ENCODE data around the gene SCAND1. TPM values are rescaled to one million over a fixed set of nuclear protein-coding genes. Genes with fewer than 3 reads are reported as not detected.

The SCAND1 gene
- total RNA-seq, 4 donors from 2014 or later = 70.0 to 122 (median 89.9) TPM

DNA sequence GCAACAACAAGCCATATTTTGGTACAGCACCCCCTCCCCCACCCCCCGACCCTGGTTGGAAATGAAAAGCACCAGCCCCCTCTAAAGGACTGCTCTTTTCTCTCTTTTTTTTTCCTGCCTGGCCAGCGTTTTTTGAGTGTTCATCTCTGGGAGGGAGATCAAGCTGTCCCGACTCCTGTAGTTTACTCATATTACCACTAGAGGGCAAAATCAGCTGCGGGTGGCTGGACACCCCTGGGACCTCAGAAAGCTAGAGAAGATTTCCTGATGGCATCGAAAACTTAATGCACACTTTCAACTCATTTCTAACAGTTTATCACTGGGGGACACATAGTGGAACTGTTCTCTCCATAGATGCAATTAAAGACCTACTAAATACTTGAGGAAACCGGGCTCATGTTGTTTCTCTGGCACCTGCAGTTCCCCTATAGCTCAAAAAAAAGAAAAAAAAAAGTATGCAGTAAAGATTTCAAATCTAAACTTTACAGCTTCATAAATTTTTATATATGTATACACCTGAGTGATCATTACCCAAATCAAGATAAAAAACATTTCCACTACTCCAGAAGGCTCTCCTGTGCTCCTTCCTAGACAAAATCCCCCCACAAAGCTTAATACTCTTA lies 38.5 kb upstream of the SCAND1 start:
- intact Hi-C loops (cut with DNase I; ENCODE audit: low total_unique reads) = no loop called here
- no peak overlapping the region for H3K4me3 ChIP-seq (ENCODE audit: low read depth, poor library complexity, severe bottlenecking)
- DNase-seq (ENCODE audit: low spot score in 2 of 2) = peak; percentile 32 to 87
- 1 to 2% methylated on average over 6 of the region's 6 CpGs for WGBS, 2 donors
- no peak for TF ChIP-seq POLR2A (IDR thresholded peaks at IDR 0.05)
- TF ChIP-seq, protein P1, sequence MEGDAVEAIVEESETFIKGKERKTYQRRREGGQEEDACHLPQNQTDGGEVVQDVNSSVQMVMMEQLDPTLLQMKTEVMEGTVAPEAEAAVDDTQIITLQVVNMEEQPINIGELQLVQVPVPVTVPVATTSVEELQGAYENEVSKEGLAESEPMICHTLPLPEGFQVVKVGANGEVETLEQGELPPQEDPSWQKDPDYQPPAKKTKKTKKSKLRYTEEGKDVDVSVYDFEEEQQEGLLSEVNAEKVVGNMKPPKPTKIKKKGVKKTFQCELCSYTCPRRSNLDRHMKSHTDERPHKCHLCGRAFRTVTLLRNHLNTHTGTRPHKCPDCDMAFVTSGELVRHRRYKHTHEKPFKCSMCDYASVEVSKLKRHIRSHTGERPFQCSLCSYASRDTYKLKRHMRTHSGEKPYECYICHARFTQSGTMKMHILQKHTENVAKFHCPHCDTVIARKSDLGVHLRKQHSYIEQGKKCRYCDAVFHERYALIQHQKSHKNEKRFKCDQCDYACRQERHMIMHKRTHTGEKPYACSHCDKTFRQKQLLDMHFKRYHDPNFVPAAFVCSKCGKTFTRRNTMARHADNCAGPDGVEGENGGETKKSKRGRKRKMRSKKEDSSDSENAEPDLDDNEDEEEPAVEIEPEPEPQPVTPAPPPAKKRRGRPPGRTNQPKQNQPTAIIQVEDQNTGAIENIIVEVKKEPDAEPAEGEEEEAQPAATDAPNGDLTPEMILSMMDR (IDR thresholded peaks at IDR 0.05) = no peak

DNA sequence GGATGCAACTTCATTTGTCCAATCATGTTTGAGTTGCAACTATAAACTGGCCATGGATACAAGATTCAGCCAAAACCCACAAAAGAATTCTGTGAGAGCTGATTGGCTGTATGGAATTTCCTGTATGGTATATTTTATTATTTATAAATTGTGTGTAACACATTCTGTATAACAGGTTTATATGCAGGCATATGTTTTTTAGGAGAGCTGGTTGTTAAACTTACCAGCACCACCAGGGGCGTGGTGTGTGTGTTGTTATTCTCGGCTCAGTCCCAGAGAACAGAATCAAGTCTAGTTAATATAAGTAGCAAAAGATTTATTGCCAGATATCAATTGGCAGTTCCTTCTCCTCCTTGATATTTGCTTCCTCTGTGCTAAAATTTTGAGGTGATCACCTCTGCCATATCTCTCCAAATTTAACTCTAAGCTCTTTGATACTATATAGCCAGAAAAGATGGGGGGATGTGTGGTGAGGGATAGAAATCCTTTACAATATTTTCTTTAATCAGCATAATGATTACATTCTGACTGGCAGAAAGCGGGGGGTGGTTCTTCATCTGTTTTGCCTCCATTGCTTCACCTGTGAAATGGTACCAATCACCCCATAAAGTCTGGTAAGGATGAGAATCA lies 37.0 kb upstream of the SCAND1 start:
- TF ChIP-seq, protein P1 (IDR thresholded peaks at IDR 0.05) = no peak
- no peak for TF ChIP-seq POLR2A (IDR thresholded peaks at IDR 0.05)
- 25 to 33% methylated on average over 3 of the region's 3 CpGs for WGBS, 2 donors
- H3K4me3 ChIP-seq (ENCODE audit: low read depth, poor library complexity, severe bottlenecking) = no peak overlapping the region
- peak in 1 of 2 donors; percentile 23 for DNase-seq (ENCODE audit: low spot score in 2 of 2)
- intact Hi-C loops (cut with DNase I; ENCODE audit: low total_unique reads) = no loop called here

DNA sequence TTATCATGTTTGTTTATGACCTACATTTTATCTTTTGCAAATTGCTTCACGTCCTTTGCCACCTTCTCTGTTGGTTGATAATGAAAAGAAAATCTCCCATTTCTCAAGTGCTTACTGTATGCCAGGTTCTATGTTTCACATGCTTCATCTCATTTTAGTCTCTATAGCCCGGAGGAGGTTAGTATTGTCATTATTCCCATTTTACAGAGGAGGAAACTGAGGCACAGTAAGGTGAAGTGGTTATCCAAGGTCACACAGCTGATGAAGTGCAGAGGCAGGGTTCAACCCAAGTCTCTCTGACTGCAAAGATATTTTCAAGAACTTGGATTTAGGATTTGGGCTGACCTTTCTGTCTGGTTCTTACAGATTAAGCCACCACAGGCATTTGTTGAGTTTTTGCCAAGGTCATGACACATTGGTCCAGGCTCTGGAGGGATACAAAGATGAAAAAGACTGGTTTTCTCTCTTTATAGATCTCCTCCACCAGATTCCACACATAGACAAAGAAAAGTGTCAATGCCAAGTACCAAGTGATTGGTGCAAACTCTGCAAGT lies 34.7 kb upstream of the SCAND1 start:
- DNase-seq (ENCODE audit: low spot score in 2 of 2) = no peak
- H3K4me3 ChIP-seq (ENCODE audit: low read depth, poor library complexity, severe bottlenecking) = no peak overlapping the region
- 89 to 92% methylated on average over 2 of the region's 2 CpGs for WGBS, 2 donors
- TF ChIP-seq, protein P1 (IDR thresholded peaks at IDR 0.05) = no peak
- no peak for TF ChIP-seq POLR2A (IDR thresholded peaks at IDR 0.05)
- intact Hi-C loops (cut with DNase I; ENCODE audit: low total_unique reads) = no loop called here

DNA sequence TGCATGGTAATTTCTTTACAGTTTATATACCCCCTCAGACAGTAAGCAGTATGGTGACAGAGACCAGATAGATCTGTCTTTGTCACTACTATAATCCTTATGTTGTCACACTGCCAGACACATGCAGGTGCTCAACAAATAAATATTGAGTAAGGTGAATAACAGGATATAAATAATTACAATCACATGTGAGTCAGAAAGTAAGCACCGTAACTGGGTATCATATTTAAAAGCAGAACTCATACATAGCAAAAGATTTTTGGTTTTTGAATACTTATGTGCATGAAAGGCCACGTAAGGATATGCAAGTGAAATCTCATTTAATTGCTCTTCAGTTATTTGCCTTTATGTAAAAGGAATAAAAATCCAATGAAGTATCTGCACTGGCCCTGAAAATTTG lies 31.5 kb upstream of the SCAND1 start:
- TF ChIP-seq, protein P1 (IDR thresholded peaks at IDR 0.05) = no peak
- no peak for TF ChIP-seq POLR2A (IDR thresholded peaks at IDR 0.05)
- DNase-seq (ENCODE audit: low spot score in 2 of 2) = no peak
- H3K4me3 ChIP-seq (ENCODE audit: low read depth, poor library complexity, severe bottlenecking) = no peak overlapping the region
- intact Hi-C loops (cut with DNase I; ENCODE audit: low total_unique reads) = no loop called here
- WGBS, 2 donors = 65 to 76% methylated on average over 2 of the region's 2 CpGs

DNA sequence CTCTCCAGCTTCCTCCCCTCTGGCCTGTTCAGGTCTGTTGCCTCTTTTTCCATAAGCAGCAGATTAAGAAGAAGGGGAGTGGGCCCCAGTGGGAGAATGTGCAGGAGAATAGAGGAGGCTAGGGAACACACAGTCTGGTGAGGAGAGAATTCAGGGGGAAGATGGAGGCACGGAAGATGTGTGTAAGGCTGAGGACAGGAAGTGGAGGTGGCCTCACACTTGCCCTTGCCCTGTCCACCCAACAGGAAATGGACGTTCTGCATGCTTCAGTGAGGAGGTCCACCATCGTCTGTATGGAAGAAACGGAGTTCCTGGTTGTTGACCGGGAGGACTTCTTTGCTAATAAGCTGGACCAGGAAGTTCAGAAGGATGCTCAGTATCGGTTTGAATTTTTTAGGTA lies 30.1 kb upstream of the SCAND1 start:
- intact Hi-C loops (cut with DNase I; ENCODE audit: low total_unique reads) = no loop called here
- no peak for DNase-seq (ENCODE audit: low spot score in 2 of 2)
- H3K4me3 ChIP-seq (ENCODE audit: low read depth, poor library complexity, severe bottlenecking) = no peak overlapping the region
- TF ChIP-seq, protein P1 (IDR thresholded peaks at IDR 0.05) = no peak
- no peak for TF ChIP-seq POLR2A (IDR thresholded peaks at IDR 0.05)
- WGBS, 2 donors = 81 to 83% methylated on average over 6 of the region's 6 CpGs
